ENCODE data around the gene SNX19.
"Not testable (repeated sequence)": the region's sequence is repeated elsewhere in the genome, so short reads cannot be mapped to it uniquely, and the experiment has no call there.

The SNX19 gene, protein sequence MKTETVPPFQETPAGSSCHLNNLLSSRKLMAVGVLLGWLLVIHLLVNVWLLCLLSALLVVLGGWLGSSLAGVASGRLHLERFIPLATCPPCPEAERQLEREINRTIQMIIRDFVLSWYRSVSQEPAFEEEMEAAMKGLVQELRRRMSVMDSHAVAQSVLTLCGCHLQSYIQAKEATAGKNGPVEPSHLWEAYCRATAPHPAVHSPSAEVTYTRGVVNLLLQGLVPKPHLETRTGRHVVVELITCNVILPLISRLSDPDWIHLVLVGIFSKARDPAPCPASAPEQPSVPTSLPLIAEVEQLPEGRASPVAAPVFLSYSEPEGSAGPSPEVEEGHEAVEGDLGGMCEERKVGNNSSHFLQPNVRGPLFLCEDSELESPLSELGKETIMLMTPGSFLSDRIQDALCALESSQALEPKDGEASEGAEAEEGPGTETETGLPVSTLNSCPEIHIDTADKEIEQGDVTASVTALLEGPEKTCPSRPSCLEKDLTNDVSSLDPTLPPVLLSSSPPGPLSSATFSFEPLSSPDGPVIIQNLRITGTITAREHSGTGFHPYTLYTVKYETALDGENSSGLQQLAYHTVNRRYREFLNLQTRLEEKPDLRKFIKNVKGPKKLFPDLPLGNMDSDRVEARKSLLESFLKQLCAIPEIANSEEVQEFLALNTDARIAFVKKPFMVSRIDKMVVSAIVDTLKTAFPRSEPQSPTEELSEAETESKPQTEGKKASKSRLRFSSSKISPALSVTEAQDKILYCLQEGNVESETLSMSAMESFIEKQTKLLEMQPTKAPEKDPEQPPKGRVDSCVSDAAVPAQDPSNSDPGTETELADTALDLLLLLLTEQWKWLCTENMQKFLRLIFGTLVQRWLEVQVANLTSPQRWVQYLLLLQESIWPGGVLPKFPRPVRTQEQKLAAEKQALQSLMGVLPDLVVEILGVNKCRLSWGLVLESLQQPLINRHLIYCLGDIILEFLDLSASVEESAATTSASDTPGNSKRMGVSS
- 77.7 to 101 reads per million in 2 donors for total RNA-seq

DNA sequence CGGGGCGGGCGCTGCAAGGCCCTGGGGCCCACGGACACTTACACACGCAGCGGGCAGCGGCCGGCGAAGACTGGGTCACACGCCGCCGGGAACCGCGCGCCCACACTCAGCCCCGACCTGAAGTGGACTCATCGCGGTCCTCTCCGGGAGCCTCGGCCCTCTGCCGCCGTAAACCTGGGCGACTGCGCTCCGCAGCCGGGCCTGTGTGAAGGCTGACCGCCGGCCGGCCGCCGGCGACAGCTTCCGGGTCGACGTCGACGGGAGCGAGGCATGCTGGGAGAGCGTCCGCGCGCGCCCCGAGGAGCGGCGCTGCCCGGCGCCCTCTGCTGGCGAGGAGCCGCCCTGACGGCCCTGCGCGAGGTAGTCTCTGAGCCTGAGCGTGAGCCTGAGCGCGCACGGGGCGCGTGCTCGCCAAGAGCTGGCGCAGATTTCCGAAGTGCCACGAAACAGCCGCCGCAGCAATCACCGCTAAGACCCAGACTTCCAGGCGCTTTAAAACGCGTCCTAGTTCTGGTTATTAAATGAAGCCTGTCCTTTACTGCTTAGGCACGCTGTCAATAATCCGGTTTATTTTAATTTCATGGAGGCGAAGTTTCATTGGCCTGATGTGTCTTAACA lies at the start of gene SNX19:
Gene SNX19, minus strand, starts transcription at position 242 of the 618 bp plus-strand sequence. CDS start 540 bp downstream, outside the sequence.
- peak; percentile 88 for DNase-seq

- no peak for DNase-seq
Measured at GRCh38 chr11:130964058-130964792, 47.9 kb upstream of the SNX19 start.

GRCh38 chr11:130947889-130948288 lies 31.6 kb upstream of the SNX19 start:
- no peak for DNase-seq

DNA sequence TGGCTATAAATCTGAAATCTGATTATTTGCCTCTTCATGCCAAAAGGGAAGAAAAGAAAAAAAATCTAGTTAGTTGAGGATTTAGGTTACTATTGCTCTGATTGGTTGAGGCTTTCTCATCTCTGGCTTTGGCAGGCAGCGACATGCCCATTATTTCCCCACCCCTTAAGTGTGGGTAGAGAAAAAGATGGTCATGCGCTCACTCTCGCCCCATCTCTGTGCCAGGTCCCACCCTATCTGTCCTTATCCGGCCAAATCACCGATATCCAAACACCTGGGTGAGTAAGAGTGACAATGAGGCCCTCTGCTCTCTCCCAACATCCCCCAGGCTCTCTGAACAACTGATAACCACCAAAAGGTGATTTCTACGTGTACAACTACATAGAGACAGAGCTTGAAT lies 31.2 kb upstream of the SNX19 start:
- DNase-seq, result no peak

DNA sequence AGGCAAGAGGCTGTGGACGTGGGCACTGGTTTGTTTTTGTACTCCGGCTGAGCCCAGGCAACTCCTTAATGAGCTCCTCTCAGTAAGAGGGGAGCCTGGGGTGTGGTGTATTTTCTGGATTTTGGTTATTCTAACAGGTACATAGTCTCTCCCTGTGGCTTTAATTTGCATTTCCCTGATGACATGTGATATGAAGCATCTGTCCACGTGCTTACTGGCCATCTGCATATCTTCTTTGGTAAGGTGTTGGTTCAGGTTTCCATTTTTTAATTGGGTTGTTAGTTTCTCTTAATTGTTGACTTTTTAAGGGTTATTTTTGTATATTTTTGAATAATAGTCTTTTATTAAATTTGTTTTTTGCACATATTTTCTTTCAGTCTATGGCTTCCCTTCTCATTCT lies 30.8 kb upstream of the SNX19 start:
- no peak for DNase-seq

DNA sequence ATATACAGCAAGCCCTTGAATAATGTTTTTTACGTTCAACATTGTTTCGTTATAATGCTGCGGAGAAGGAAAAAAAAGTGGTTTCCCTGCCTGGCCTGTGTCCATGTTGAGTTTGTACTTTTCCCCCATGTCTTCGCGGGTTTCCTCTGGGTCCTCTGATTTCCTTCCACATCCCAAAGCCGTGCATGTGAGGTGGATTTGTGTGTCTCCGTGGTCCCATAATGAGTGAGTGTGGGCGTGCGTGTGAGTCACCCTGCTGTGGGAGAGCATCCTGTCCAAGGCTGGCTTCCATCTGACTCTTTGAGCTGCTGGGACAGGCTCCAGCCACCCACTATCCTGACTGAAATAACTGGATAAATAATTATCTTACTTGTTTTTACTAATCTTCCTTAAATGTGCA lies 29.6 kb upstream of the SNX19 start:
- no peak for DNase-seq

DNA sequence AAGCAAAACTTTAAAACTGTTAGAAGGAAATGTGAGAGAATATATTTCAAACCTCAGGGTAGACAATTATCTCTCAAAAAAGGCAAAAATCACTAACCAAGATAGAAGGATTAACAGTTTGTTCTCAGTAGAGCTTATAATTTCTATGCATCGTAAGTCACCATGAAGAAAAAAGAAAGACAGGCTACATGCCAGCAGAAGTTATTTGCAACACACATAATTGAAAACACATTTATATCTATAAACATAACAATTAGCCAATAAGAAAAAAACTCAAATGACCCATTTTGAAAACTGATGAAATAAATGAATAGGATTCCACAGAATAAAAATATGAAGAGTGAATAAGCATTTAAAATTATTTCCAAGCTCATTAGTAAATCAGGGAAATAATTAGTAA lies 24.4 kb upstream of the SNX19 start:
- DNase-seq, result no peak

- DNase-seq, result no peak
Measured at GRCh38 chr11:130937051-130937450, 20.8 kb upstream of the SNX19 start.

DNA sequence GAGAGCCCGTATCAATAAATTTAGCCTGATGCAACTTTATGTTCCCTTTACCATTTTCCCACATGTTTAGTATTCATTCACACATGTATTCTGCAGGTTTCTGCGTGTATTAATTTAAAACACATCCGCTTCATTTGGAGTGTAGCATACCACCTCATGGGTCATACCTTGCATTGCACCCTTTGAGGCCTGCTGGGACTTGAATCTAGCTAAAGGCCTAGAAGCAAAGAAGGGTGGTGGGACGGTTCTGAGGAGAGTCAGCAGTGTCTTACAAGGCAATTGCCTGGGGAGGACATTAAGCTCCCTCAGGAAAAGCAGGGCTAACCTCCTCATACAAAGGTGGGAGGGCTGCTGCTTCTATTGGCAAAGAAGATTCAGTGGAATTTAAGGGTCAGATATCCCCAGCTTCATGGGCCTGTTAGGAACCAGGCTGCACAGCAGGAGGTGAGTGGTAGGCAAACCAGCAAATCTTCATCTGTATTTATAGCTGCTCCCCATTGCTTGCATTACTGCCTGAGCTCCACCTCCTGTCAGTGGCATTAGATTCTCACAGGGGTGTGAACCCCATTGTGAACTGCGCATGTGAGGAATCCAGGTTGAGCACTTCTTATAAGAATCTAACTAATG lies 15.9 kb upstream of the SNX19 start:
- no peak for DNase-seq

- DNase-seq, result no peak
Measured at GRCh38 chr11:130924750-130925149, 8.5 kb upstream of the SNX19 start.

GRCh38 chr11:130920612-130921011 lies 4.3 kb upstream of the SNX19 start:
- DNase-seq, result not testable (repeated sequence)

DNA sequence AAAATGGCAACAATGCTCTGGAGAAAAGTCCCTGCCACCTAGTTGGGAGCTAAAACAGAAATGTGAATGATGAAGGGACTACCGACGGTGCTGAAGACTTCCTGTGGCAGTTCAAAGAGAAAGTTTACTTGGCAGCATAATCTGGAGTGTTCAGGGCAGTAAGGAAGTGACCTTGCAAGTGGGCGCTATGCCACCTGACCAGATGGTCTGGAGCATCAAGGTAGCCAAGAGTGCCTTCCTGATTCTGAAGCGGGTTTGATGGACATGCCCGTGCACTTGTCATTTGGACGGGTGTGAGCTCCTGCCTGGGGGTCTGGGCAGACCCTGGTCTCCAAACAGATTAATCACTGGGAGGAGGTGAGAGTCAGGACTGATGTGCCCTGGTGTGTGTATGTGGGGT lies 1.8 kb upstream of the SNX19 start:
- DNase-seq, result no peak

- no peak for DNase-seq
Measured at GRCh38 chr11:130916910-130917309, 631 bp upstream of the SNX19 start.

DNA sequence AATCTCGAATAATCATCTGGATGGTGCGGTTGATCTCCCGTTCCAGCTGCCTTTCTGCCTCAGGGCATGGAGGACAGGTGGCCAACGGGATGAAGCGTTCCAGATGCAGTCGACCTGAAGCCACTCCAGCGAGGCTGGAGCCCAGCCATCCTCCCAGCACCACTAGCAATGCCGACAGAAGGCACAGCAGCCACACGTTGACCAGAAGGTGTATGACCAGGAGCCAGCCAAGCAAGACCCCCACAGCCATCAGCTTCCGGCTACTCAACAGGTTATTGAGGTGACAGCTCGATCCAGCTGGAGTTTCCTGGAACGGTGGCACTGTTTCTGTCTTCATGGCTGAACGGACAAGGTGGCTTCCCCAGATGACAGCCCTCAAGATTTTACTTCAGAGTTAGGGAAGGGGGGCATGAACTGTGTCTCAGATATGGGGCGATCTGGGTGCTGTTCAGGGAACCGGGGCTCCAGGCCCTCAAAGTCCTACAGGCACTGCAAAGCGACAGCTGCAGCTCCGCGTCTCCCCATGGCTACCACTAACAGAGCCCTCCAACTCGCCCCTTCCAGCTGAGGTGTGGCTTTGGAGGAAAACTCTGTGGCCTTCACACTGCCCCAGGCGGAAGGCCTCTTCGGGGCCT lies 559 bp downstream of the SNX19 start:
- DNase-seq, result no peak

- no peak for DNase-seq
Measured at GRCh38 chr11:130913268-130913667, 3.0 kb downstream of the SNX19 start.

GRCh38 chr11:130912552-130912951 lies 3.7 kb downstream of the SNX19 start:
- DNase-seq, result no peak

DNA sequence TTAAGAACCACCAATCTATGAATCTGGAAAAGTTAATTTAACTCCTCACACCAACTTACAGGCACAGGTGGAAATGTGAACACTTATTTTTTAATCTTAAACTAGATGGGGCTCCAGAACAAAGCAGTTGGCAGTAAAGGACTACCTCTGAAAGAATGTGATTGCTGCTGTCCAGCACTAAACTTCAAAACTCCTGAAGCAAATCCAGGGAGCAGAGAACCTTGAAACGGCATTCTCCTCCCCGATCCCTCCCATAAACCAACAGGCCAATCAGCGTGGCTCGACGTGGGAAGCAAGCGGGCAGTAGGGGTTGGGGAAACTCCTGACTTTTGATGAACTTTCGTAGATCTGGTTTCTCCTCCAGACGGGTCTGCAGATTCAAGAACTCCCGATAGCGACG lies 5.0 kb downstream of the SNX19 start:
- DNase-seq, result no peak

DNA sequence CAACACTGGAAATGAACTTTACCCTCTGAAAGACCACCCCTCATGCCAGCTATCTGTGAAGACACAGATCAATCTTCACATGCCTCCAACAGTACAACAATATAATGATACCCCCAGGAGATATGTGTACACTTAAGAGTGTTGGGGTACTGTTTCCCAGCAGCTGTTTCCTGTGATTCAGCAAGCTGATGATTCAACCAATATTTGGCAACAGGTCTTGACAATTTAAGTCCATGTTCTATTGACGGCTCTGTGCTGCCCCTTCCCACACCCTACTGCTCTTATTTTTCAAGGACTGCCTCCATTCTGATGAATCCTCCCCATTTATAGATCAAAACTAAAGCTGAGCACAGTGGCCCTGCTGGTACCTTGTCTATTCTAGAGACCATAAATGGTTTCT lies 6.6 kb downstream of the SNX19 start:
- DNase-seq, result no peak

DNA sequence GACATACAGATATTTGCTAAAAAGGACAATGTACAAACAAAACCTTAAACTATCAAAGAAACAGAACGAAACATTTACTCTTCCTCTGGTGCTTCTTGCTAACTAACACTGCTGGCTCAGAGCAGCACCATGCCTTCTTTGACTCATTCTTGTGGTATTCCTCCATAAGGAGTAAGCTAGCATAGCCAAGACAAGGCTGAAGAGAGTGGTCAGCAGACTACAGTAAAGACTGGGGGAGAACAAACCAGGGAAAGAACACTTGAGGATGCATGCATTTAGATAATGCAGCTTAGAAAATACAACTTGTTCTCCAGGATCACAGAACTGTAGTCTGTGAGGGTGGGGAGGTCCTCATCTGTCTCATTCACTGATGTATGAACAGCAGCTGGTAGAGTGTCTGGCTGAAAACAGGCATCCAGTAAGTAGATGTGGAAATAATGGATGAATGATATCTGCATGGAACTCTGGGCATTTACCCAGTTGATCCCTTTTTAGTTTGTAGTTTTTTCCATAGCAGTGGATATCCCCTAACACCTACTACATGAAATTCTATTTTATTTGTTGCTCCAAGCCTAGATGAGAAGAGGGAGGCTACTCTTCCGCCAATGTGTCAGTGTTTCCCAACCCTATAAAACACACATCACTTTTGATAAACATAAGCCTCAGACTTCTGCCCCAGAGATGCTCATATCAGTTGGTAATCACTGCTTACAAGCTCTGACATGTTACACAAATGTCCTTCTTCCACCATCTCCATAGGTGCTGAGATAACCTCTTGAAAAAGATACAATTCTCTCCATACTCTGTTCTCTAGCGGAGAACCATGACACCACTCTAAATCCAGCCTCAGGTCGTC lies 7.3 kb downstream of the SNX19 start:
- no peak for DNase-seq

DNA sequence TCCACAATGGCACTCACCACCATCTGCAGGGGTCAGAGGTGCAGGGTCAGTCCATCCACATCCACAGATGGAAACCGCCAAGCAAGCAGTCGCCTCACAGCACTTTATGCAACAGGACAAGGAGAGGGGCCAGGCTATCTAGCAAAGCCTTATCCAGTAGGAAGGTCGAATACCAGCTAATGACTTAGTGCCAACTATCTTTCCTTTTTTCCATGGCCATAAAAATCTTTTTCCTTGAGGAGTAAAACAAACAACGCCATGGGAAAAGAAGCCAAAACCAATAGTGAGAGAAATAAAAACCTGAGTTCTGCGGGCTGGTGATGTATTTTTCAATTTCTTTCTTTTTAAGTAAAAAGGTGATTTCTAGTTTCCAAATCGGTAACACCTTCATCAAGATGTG lies 8.2 kb downstream of the SNX19 start:
- DNase-seq, result no peak

All from T-helper 9 cell (primary cell).